Measurements from ENCODE around the gene MME. TPM values are rescaled to one million over a fixed set of nuclear protein-coding genes. Genes with fewer than 3 reads are reported as not detected.

Gene MME
- total RNA-seq, 1 donor from 2014 or later = 0.91 TPM

DNA sequence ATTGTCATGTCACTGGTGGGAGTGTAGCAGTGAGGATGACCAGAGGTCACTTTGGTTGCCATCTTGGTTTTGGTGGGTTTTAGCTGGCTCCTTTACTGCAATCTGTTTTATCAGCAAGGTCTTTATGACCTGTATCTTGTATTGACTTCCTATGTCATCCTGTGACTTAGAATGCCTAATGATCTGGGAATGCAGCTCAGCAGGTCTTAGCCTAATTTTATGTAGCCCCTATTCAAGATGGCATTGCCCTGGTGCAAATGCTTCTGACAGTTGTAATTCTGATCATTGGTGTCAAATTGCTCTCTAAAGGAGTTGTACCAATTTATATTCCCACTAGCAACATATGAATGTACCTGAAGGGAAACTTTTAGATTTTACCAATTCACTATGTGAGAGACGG, 139.0 kb downstream of the MME start:
- Mint-ChIP-seq H3K27me3 (ENCODE audit: low read depth) (peaks cover under 1% of the 10 kb centered on the region), H3K4me3 (no peak overlapping the region), H3K9me3 (peaks cover 3% of the 10 kb centered on the region), H3K27ac (ENCODE audit: unreplicated experiment) (no peak overlapping the region), H3K36me3 (ENCODE audit: low read depth) (no peaks in the 10 kb centered on the region), H3K4me1 (no peaks in the 10 kb centered on the region)
- TF ChIP-seq, protein P1, sequence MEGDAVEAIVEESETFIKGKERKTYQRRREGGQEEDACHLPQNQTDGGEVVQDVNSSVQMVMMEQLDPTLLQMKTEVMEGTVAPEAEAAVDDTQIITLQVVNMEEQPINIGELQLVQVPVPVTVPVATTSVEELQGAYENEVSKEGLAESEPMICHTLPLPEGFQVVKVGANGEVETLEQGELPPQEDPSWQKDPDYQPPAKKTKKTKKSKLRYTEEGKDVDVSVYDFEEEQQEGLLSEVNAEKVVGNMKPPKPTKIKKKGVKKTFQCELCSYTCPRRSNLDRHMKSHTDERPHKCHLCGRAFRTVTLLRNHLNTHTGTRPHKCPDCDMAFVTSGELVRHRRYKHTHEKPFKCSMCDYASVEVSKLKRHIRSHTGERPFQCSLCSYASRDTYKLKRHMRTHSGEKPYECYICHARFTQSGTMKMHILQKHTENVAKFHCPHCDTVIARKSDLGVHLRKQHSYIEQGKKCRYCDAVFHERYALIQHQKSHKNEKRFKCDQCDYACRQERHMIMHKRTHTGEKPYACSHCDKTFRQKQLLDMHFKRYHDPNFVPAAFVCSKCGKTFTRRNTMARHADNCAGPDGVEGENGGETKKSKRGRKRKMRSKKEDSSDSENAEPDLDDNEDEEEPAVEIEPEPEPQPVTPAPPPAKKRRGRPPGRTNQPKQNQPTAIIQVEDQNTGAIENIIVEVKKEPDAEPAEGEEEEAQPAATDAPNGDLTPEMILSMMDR (conservative IDR thresholded peaks at IDR 0.05) = no peak
- no peak for DNase-seq (ENCODE audit: low read depth, low spot score)

DNA sequence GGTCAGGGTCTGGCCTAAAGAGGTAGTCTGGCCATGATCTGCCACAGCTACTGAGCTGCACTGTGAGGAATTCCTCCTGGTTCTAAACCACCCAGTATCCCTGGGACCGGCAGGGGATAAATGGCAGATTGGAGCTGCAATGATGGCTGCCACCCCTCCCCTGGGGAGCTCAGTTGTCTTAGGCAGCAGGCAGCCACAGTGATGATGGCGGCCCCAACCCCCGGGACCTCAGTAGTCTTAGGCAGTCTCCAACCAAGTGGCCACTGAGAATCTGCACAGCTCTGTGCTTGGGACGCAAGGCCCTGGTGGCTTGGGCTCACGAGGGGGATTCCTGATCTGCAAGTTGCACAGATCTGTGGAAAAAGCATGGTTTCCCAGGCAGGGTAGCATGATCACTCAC, 145.3 kb downstream of the MME start:
- Mint-ChIP-seq H3K36me3 (ENCODE audit: low read depth) (no peaks in the 10 kb centered on the region), H3K4me3 (no peak overlapping the region), H3K27ac (ENCODE audit: unreplicated experiment) (no peak overlapping the region), H3K4me1 (no peaks in the 10 kb centered on the region), H3K27me3 (ENCODE audit: low read depth) (peaks cover 3% of the 10 kb centered on the region), H3K9me3 (no peaks in the 10 kb centered on the region)
- TF ChIP-seq, protein P1 (conservative IDR thresholded peaks at IDR 0.05) = no peak
- no peak for DNase-seq (ENCODE audit: low read depth, low spot score)

DNA sequence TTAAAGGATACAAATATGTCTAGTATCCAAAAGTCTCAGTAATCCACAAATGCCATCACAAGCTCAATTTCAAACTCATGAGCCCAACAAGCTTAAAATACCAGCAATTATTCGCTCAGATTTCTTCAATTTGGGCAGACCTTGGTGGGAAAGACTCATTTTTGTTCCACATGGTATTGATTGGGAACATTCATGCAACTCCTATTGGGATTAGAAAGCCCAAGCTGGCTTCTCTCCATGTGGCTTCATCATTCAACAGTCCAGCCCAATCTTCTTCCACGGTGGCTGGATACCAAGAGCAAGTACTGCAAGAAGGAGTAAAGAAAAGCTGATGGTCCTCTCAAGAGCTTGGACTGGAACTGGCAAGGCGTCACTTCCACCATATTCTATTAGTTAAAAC, 147.0 kb downstream of the MME start:
- H3K27me3 Mint-ChIP-seq (ENCODE audit: low read depth) = peaks cover 3% of the 10 kb centered on the region
- no peaks in the 10 kb centered on the region for H3K9me3 Mint-ChIP-seq
- DNase-seq (ENCODE audit: low read depth, low spot score) = no peak
- no peaks in the 10 kb centered on the region for H3K36me3 Mint-ChIP-seq (ENCODE audit: low read depth)
- TF ChIP-seq, protein P1 (conservative IDR thresholded peaks at IDR 0.05) = no peak
- H3K27ac Mint-ChIP-seq (ENCODE audit: unreplicated experiment) = no peak overlapping the region
- no peaks in the 10 kb centered on the region for H3K4me1 Mint-ChIP-seq
- H3K4me3 Mint-ChIP-seq = no peak overlapping the region

DNA sequence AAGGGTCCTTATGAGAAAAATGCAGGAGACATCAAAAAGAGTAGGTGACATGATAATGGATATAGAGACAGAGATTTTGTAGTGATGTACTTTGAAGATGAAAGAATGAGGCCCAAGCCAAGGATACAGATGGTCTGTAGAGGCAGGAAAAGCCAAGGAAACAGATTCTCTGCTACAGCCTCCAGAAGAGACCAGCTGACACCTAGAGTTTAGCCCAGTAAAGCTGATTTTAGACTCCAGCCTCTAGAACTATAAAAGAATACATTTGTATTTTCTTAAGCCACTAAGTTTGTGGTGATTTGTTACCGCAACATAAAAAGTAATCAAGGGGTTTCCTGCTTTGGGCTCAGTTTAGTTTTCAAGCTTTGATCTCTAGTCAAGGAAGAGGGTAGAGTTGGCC, 148.6 kb downstream of the MME start:
- no peak overlapping the region for H3K27ac Mint-ChIP-seq (ENCODE audit: unreplicated experiment)
- no peaks in the 10 kb centered on the region for H3K4me1 Mint-ChIP-seq
- H3K9me3 Mint-ChIP-seq = no peaks in the 10 kb centered on the region
- DNase-seq (ENCODE audit: low read depth, low spot score) = no peak
- peaks cover 3% of the 10 kb centered on the region for H3K27me3 Mint-ChIP-seq (ENCODE audit: low read depth)
- H3K4me3 Mint-ChIP-seq = no peak overlapping the region
- TF ChIP-seq, protein P1 (conservative IDR thresholded peaks at IDR 0.05) = no peak
- no peaks in the 10 kb centered on the region for H3K36me3 Mint-ChIP-seq (ENCODE audit: low read depth)

DNA sequence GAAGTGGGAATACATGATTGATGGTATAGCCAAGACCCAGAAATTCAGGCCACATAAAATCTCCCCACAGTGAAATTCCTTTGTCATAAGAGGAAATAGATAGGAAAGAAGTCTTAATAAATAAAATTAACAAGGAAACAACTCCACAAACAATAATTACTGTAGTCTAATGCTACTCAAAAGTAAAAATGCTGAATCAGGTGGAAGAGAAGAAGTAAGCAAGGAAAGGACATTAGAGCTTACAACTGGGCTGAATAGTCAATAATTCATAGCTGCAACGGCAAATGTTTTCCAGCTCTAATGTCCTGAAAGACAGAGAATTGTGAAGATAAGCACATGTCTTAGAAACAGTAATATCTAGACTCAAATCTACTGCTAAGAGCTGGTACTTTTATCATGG, 149.0 kb downstream of the MME start:
- no peak for DNase-seq (ENCODE audit: low read depth, low spot score)
- no peaks in the 10 kb centered on the region for H3K36me3 Mint-ChIP-seq (ENCODE audit: low read depth)
- H3K27ac Mint-ChIP-seq (ENCODE audit: unreplicated experiment) = no peak overlapping the region
- no peaks in the 10 kb centered on the region for H3K4me1 Mint-ChIP-seq
- H3K9me3 Mint-ChIP-seq = no peaks in the 10 kb centered on the region
- H3K4me3 Mint-ChIP-seq = no peak overlapping the region
- TF ChIP-seq, protein P1 (conservative IDR thresholded peaks at IDR 0.05) = no peak
- H3K27me3 Mint-ChIP-seq (ENCODE audit: low read depth) = peaks cover 3% of the 10 kb centered on the region

DNA sequence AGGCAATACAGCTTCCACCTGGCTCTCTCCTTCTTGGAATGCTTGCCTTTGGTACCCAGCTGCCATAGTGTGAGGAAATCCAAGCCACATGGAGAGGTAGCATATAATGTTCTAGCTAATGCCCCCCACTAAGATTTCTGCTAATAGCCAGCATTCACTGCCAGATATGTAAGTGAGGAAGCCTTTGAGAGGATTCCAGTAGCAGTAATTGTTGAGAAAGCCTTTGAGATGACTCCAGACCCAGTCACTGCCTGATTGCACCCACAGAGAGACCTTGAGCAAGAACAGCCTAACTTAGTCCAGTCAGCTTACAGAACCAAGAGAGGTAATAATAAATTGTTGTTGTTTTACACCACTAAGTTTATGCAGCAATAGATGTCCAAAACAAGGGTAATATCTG, 150.3 kb downstream of the MME start:
- Mint-ChIP-seq H3K27ac (ENCODE audit: unreplicated experiment) (no peak overlapping the region), H3K4me3 (no peak overlapping the region), H3K27me3 (ENCODE audit: low read depth) (no peaks in the 10 kb centered on the region), H3K4me1 (no peaks in the 10 kb centered on the region), H3K36me3 (ENCODE audit: low read depth) (no peaks in the 10 kb centered on the region), H3K9me3 (peaks cover 3% of the 10 kb centered on the region)
- no peak for DNase-seq (ENCODE audit: low read depth, low spot score)
- TF ChIP-seq, protein P1 (conservative IDR thresholded peaks at IDR 0.05) = no peak
